ENCODE data around the gene DDX41. TPM values are rescaled to one million over a fixed set of nuclear protein-coding genes. Genes with fewer than 3 reads are reported as not detected.

Gene DDX41
- total and polyA plus RNA-seq, 2 donors: 71.3 to 78.0 TPM

DNA sequence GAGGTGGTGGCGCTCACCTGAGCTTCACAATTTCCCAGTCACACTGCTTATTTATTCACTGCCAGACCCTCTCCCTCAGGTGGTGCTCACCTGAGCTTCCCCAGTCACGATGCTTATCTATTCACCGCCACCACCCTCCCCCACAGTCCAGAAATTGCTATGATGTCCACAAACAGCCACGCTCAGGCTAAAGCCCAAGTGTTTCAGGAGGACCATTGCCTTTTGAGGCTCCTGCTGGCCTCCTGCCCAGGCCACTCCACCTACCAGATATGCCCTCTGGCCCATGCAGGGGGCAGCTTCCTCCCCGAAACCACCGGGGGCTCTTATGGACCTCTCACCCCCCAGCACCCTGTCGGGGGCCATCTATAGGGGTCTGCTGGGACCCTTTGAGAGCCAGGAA is 23.9 kb downstream of the DDX41 start:
- Histone ChIP-seq H3K36me3 (ENCODE audit: control insufficient read depth in 2 of 2, insufficient read depth in 2 of 2, low read length in 1 of 2) (no peaks in the 10 kb centered on the region), H3K27ac (ENCODE audit: low read depth in 1 of 2, low read length in 1 of 2) (no peak overlapping the region), H3K4me1 (ENCODE audit: control insufficient read depth in 2 of 2, insufficient read depth in 2 of 2, low read length in 2 of 2) (peaks cover 0 to 32% of the 10 kb centered on the region in 2 donors)

DNA sequence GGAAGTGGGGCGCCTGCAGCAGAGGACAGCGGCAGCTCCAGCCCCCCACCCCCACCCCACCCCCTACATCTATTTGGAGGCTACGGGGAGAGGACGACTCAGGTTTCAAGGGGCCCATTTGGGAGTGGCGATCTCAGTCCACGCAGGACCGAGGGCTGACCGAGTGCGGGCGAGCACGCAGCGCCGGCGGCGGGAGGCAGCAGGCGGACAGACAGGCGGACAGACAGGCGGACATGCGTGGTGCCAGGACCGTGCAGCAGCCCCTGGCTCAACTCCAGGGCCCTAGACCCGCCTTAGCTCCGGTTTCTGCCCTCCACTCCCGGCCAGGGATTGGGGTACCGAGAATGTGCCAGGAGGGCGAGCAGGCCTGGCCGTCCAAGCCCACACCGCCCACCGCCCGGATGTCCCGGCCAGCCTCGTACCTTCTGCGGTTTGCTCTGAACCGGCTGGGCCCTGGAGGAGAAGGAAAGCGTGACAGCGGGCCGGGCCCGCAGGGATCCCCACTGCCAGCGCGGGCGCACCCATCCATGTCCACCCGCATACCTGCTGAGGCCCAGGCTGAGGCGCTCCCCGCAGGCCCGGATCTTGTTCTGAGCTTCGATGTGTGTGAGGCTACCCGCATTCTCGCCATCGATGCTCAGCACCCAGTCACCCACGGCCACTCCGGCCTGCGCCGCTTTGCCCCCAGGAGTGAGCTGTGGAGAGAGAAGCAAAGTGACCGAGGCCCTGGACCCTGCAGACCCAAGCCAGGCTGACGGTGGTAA is 24.6 kb downstream of the DDX41 start:
- H3K4me1 ChIP-seq (ENCODE audit: control insufficient read depth in 2 of 2, insufficient read depth in 2 of 2, low read length in 2 of 2): peaks cover 0 to 28% of the 10 kb centered on the region in 2 donors
- H3K27ac ChIP-seq (ENCODE audit: low read depth in 1 of 2, low read length in 1 of 2): peak overlapping the region in 1 of 2 donors; percentile 21

More for the DNA sequence above, 23.9 kb downstream of the DDX41 start:
- Histone ChIP-seq H3K27me3 (ENCODE audit: control insufficient read depth in 2 of 2, insufficient read depth in 1 of 2, low read length in 1 of 2) (peaks cover 2 to 19% of the 10 kb centered on the region in 2 donors), H3K4me3 (ENCODE audit: low read length in 2 of 2) (no peak overlapping the region), H3K9me3 (ENCODE audit: control insufficient read depth in 2 of 2, insufficient read depth in 1 of 2, low read length in 1 of 2) (no peaks in the 10 kb centered on the region)
- WGBS: 96% methylated on average over 7 of the region's 7 CpGs
- no peak for DNase-seq (ENCODE audit: low read depth in 6 of 9, low spot score in 9 of 9)

GRCh38 chr5:177491429-177491945 is 25.3 kb downstream of the DDX41 start:
- WGBS: 87% methylated on average over 43 of the region's 43 CpGs
- DNase-seq (ENCODE audit: low read depth in 6 of 9, low spot score in 9 of 9): peak in 1 of 9 donors; percentile 60
- Histone ChIP-seq H3K27me3 (ENCODE audit: control insufficient read depth in 2 of 2, insufficient read depth in 1 of 2, low read length in 1 of 2) (peaks cover 0 to 8% of the 10 kb centered on the region in 2 donors), H3K36me3 (ENCODE audit: control insufficient read depth in 2 of 2, insufficient read depth in 2 of 2, low read length in 1 of 2) (no peaks in the 10 kb centered on the region), H3K9me3 (ENCODE audit: control insufficient read depth in 2 of 2, insufficient read depth in 1 of 2, low read length in 1 of 2) (no peaks in the 10 kb centered on the region), H3K4me3 (ENCODE audit: low read length in 2 of 2) (no peak overlapping the region), H3K27ac (ENCODE audit: low read depth in 1 of 2, low read length in 1 of 2) (no peak overlapping the region), H3K4me1 (ENCODE audit: control insufficient read depth in 2 of 2, insufficient read depth in 2 of 2, low read length in 2 of 2) (peaks cover 0 to 23% of the 10 kb centered on the region in 2 donors)

More for the DNA sequence above, 24.6 kb downstream of the DDX41 start:
- Histone ChIP-seq H3K9me3 (ENCODE audit: control insufficient read depth in 2 of 2, insufficient read depth in 1 of 2, low read length in 1 of 2) (no peaks in the 10 kb centered on the region), H3K36me3 (ENCODE audit: control insufficient read depth in 2 of 2, insufficient read depth in 2 of 2, low read length in 1 of 2) (no peaks in the 10 kb centered on the region), H3K4me3 (ENCODE audit: low read length in 2 of 2) (no peak overlapping the region), H3K27me3 (ENCODE audit: control insufficient read depth in 2 of 2, insufficient read depth in 1 of 2, low read length in 1 of 2) (peaks cover 0 to 14% of the 10 kb centered on the region in 2 donors)
- WGBS: 97% methylated on average over 54 of the region's 54 CpGs
- no peak for DNase-seq (ENCODE audit: low read depth in 6 of 9, low spot score in 9 of 9)

GRCh38 chr5:177490992-177491391 is 25.8 kb downstream of the DDX41 start:
- no peaks in the 10 kb centered on the region for H3K36me3 ChIP-seq (ENCODE audit: control insufficient read depth in 2 of 2, insufficient read depth in 2 of 2, low read length in 1 of 2)
- peaks cover 0 to 3% of the 10 kb centered on the region in 2 donors for H3K27me3 ChIP-seq (ENCODE audit: control insufficient read depth in 2 of 2, insufficient read depth in 1 of 2, low read length in 1 of 2)
- no peak for DNase-seq (ENCODE audit: low read depth in 6 of 9, low spot score in 9 of 9)
- WGBS: 98% methylated on average over 16 of the region's 16 CpGs
- no peak overlapping the region for H3K4me3 ChIP-seq (ENCODE audit: low read length in 2 of 2)
- no peaks in the 10 kb centered on the region for H3K9me3 ChIP-seq (ENCODE audit: control insufficient read depth in 2 of 2, insufficient read depth in 1 of 2, low read length in 1 of 2)
- H3K4me1 ChIP-seq (ENCODE audit: control insufficient read depth in 2 of 2, insufficient read depth in 2 of 2, low read length in 2 of 2): peaks cover 0 to 18% of the 10 kb centered on the region in 2 donors
- H3K27ac ChIP-seq (ENCODE audit: low read depth in 1 of 2, low read length in 1 of 2): no peak overlapping the region

DNA sequence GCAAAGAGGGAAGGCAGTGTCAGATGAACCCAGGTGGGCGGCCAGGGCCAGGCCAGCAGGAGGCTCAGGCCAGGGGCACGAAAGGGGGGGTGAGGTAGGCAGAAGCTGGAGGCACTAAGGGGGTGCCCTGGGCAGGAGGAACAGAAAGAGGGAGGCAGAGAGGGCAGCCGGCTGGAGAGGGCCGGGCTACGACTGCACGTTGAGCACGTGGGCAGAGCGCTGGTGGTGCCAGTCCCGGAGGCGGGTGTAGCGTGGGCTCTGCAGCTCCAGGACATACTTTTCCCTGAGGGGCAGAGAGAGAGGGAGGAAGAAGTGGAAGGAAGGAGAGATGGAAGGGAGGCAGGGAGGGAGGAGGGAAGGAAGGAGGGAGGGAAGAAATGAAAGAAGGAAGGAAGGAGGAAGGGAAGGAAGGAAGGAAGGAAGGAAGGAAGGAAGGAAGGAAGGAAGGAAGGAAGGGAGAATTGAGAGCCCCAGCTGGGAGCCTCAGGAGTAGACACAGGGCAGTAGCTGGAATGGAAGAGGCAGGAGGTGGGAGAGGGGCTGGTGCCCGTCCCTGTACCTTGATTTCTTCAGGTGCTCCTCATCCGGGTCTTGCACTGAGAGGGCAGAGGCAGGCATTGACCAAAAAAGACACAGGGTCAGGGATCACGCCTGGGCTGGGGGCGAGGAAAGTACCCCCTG is 26.3 kb downstream of the DDX41 start:
- Histone ChIP-seq H3K4me1 (ENCODE audit: control insufficient read depth in 2 of 2, insufficient read depth in 2 of 2, low read length in 2 of 2) (peaks cover 0 to 12% of the 10 kb centered on the region in 2 donors), H3K36me3 (ENCODE audit: control insufficient read depth in 2 of 2, insufficient read depth in 2 of 2, low read length in 1 of 2) (no peaks in the 10 kb centered on the region), H3K4me3 (ENCODE audit: low read length in 2 of 2) (no peak overlapping the region), H3K27me3 (ENCODE audit: control insufficient read depth in 2 of 2, insufficient read depth in 1 of 2, low read length in 1 of 2) (peaks cover 0 to under 1% of the 10 kb centered on the region in 2 donors), H3K27ac (ENCODE audit: low read depth in 1 of 2, low read length in 1 of 2) (no peak overlapping the region), H3K9me3 (ENCODE audit: control insufficient read depth in 2 of 2, insufficient read depth in 1 of 2, low read length in 1 of 2) (no peaks in the 10 kb centered on the region)
- DNase-seq (ENCODE audit: low read depth in 6 of 9, low spot score in 9 of 9): no peak
- WGBS: 98% methylated on average over 15 of the region's 15 CpGs

- Histone ChIP-seq H3K36me3 (ENCODE audit: control insufficient read depth in 2 of 2, insufficient read depth in 2 of 2, low read length in 1 of 2) (no peaks in the 10 kb centered on the region), H3K27ac (ENCODE audit: low read depth in 1 of 2, low read length in 1 of 2) (no peak overlapping the region), H3K4me3 (ENCODE audit: low read length in 2 of 2) (no peak overlapping the region), H3K4me1 (ENCODE audit: control insufficient read depth in 2 of 2, insufficient read depth in 2 of 2, low read length in 2 of 2) (peaks cover 0 to 3% of the 10 kb centered on the region in 2 donors), H3K9me3 (ENCODE audit: control insufficient read depth in 2 of 2, insufficient read depth in 1 of 2, low read length in 1 of 2) (no peaks in the 10 kb centered on the region), H3K27me3 (ENCODE audit: control insufficient read depth in 2 of 2, insufficient read depth in 1 of 2, low read length in 1 of 2) (no peaks in the 10 kb centered on the region)
- no peak for DNase-seq (ENCODE audit: low read depth in 6 of 9, low spot score in 9 of 9)
- 91% methylated on average over 26 of the region's 26 CpGs for WGBS
Measured at GRCh38 chr5:177489119-177489716, 27.5 kb downstream of the DDX41 start.

GRCh38 chr5:177487975-177488374 is 28.8 kb downstream of the DDX41 start:
- no peak overlapping the region for H3K4me3 ChIP-seq (ENCODE audit: low read length in 2 of 2)
- peaks cover 0 to 7% of the 10 kb centered on the region in 2 donors for H3K4me1 ChIP-seq (ENCODE audit: control insufficient read depth in 2 of 2, insufficient read depth in 2 of 2, low read length in 2 of 2)
- no peak overlapping the region for H3K27ac ChIP-seq (ENCODE audit: low read depth in 1 of 2, low read length in 1 of 2)
- no peaks in the 10 kb centered on the region for H3K9me3 ChIP-seq (ENCODE audit: control insufficient read depth in 2 of 2, insufficient read depth in 1 of 2, low read length in 1 of 2)
- H3K27me3 ChIP-seq (ENCODE audit: control insufficient read depth in 2 of 2, insufficient read depth in 1 of 2, low read length in 1 of 2): no peaks in the 10 kb centered on the region
- H3K36me3 ChIP-seq (ENCODE audit: control insufficient read depth in 2 of 2, insufficient read depth in 2 of 2, low read length in 1 of 2): no peaks in the 10 kb centered on the region
- 90% methylated on average over 15 of the region's 15 CpGs for WGBS
- no peak for DNase-seq (ENCODE audit: low read depth in 6 of 9, low spot score in 9 of 9)

GRCh38 chr5:177487144-177487543 is 29.6 kb downstream of the DDX41 start:
- Histone ChIP-seq H3K36me3 (ENCODE audit: control insufficient read depth in 2 of 2, insufficient read depth in 2 of 2, low read length in 1 of 2) (no peaks in the 10 kb centered on the region), H3K27me3 (ENCODE audit: control insufficient read depth in 2 of 2, insufficient read depth in 1 of 2, low read length in 1 of 2) (no peaks in the 10 kb centered on the region), H3K27ac (ENCODE audit: low read depth in 1 of 2, low read length in 1 of 2) (no peak overlapping the region), H3K4me3 (ENCODE audit: low read length in 2 of 2) (no peak overlapping the region), H3K9me3 (ENCODE audit: control insufficient read depth in 2 of 2, insufficient read depth in 1 of 2, low read length in 1 of 2) (no peaks in the 10 kb centered on the region), H3K4me1 (ENCODE audit: control insufficient read depth in 2 of 2, insufficient read depth in 2 of 2, low read length in 2 of 2) (peaks cover 0 to 7% of the 10 kb centered on the region in 2 donors)
- DNase-seq (ENCODE audit: low read depth in 6 of 9, low spot score in 9 of 9): no peak
- 98% methylated on average over 8 of the region's 8 CpGs for WGBS

DNA sequence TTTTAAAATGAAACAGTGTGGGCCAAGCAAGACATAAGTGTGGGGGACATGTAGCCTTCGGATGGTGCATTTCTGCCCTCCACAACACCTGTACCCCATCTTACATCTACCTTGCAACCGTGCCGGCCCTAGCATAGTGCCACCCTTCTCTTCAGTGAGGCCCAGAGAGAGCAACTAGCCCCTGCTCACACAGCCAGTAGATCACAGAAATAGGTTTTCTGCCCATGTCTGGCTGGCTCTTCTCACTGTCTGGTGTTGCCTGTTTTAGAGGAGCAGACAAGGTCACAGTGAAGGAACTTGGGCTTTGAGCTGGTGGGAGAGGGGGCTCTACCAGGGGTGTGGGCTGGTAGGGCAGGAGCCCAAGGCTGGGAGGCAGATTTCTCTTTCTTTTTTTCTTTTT is 30.5 kb downstream of the DDX41 start:
- H3K4me1 ChIP-seq (ENCODE audit: control insufficient read depth in 2 of 2, insufficient read depth in 2 of 2, low read length in 2 of 2): peaks cover 0 to 7% of the 10 kb centered on the region in 2 donors
- H3K4me3 ChIP-seq (ENCODE audit: low read length in 2 of 2): no peak overlapping the region
- WGBS: 98% methylated on average over 3 of the region's 3 CpGs
- no peaks in the 10 kb centered on the region for H3K9me3 ChIP-seq (ENCODE audit: control insufficient read depth in 2 of 2, insufficient read depth in 1 of 2, low read length in 1 of 2)
- no peak overlapping the region for H3K27ac ChIP-seq (ENCODE audit: low read depth in 1 of 2, low read length in 1 of 2)
- no peaks in the 10 kb centered on the region for H3K36me3 ChIP-seq (ENCODE audit: control insufficient read depth in 2 of 2, insufficient read depth in 2 of 2, low read length in 1 of 2)
- DNase-seq (ENCODE audit: low read depth in 6 of 9, low spot score in 9 of 9): no peak
- H3K27me3 ChIP-seq (ENCODE audit: control insufficient read depth in 2 of 2, insufficient read depth in 1 of 2, low read length in 1 of 2): no peaks in the 10 kb centered on the region
